Activated T-cell treated with anti-CD3 and anti-CD28 coated beads, Interleukin-2, amount 50 U/mL, for 24 hours (primary cell): ENCODE data around the gene AFTPH.

Source experiments
- DNase-seq: peaks from one replicate; pipeline ENCODE4 v3.0.0-alpha.2; 2020
- H3K27ac Mint-ChIP-seq: 2 replicates; pipeline ENCODE4 v1.8.0; 2020; ENCODE audit warnings: mild to moderate bottlenecking, mixed read lengths
- H3K27me3 Mint-ChIP-seq: 2 replicates; pipeline ENCODE4 v1.8.0; 2020; ENCODE audit warnings: mixed read lengths
- H3K36me3 Mint-ChIP-seq: 2 replicates; pipeline ENCODE4 v1.8.0; 2020; ENCODE audit warnings: low read depth, mixed read lengths
- H3K4me1 Mint-ChIP-seq: 2 replicates; pipeline ENCODE4 v1.8.0; 2020; ENCODE audit warnings: low read depth, mixed read lengths
- H3K4me3 Mint-ChIP-seq: 2 replicates; pipeline ENCODE4 v1.8.0; 2020; ENCODE audit warnings: mild to moderate bottlenecking, moderate library complexity, mixed read lengths
- H3K9me3 Mint-ChIP-seq: 2 replicates; pipeline ENCODE4 v1.8.0; 2020; ENCODE audit warnings: mixed read lengths

AFTPH gene

DNA sequence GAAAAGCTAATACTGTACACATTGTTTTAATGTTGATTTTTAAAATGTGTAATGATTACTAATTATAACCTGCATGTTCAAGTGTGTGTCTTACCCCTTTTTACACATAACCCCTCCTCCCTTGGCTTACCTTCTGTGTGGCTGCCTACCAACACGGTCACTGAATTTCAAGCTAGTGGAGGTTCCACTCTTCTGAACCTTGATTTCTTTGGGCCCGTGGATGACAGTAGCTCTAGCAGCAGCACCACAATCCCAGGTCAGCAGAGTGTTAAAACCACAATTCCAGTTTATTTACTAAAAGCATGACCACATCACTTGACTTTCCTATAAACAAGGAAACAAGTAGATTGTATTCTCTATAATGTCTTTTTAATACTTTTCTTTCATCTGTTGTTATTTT, 56.9 kb downstream of the AFTPH start:
- Mint-ChIP-seq H3K27me3 (no peaks in the 10 kb centered on the region), H3K4me3 (no peak overlapping the region), H3K36me3 (peaks cover 77% of the 10 kb centered on the region), H3K9me3 (no peaks in the 10 kb centered on the region), H3K4me1 (no peaks in the 10 kb centered on the region), H3K27ac (no peak overlapping the region)
- no peak for DNase-seq

DNA sequence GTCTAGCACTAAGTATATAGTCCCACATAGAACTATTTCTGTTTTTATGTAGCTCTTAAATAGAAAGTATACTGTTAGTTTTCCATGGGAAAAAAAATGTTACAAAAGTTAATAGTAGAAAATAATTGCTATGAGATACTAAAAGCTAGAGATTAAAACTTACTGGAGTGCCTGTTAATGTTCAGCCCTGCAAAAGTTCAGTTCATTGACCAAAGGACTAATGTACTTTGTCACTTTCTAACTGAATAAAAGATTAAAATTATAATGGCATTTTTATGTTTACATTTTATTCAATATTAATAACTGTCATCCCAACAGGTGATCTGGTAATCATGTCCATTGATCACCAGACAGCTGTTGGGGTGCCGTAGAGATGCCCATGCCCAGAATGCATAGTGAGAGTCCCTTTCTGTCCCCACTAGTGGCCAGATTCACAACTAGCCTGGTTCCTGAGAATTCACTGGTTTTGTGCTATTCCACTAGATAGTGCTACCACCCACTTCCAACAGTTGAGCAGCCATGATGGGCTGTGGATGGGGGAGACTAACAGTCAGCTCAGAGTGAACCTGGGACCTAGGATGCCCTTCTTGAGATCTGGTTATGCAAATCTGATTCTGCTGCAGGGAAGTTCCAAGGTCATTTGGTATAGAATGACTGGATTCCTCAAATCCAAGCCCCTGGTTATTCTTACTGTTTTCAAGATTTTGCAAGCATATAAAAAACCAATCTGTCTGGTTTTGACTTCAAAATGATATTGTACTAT, 57.8 kb downstream of the AFTPH start:
- Mint-ChIP-seq H3K27ac (no peak overlapping the region), H3K27me3 (no peaks in the 10 kb centered on the region), H3K9me3 (no peaks in the 10 kb centered on the region), H3K36me3 (peaks cover 75% of the 10 kb centered on the region), H3K4me1 (peaks cover 3% of the 10 kb centered on the region), H3K4me3 (no peak overlapping the region)
- no peak for DNase-seq

DNA sequence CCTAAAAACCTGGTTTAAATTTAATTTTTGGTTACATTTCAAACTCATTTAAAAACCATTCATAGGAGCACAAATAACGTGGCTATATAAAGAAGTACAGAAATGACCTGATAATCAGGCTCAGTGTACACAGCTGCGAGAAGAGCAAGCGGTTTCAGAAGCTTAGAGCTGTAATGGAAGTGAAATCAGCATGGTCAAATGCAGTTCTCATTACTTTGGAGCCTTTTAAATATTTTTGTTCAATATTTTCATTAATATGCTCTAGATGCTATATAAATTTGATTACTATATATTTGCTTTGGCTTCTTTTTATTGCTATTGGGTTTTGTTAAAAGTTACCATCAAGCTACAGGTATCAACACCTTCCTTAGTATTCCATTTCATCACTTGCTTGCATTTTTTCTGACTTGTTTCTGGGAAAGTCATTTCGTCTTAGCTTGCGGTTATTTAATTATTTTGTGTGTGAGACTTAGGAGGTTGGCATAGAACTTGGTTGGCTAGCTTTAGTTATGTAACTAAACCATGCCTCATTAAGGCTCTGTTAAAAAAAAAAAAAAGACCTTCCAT, 58.7 kb downstream of the AFTPH start:
- Mint-ChIP-seq H3K4me3 (no peak overlapping the region), H3K36me3 (peaks cover 76% of the 10 kb centered on the region), H3K27me3 (no peaks in the 10 kb centered on the region), H3K27ac (no peak overlapping the region), H3K4me1 (peaks cover 3% of the 10 kb centered on the region), H3K9me3 (no peaks in the 10 kb centered on the region)
- no peak for DNase-seq

DNA sequence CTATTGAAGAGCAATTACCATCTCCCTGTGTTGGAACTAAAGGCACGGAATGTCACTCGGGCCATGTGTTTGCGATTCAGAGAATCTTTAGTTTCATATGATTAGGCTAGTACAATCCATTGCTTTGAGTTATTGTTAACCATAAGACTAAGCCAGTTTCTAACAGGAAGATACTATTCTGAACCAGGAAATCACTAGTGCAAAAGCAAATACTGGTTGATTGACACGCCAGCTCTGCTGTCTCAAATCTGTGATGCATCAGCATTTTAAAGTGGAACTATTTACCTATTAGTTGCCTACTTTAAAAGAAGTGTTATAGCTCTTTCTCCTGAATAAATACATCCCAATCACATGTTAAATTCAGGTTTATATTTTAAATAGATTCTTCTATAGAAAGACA, 61.9 kb downstream of the AFTPH start:
- Mint-ChIP-seq H3K9me3 (no peaks in the 10 kb centered on the region), H3K4me1 (peaks cover 5% of the 10 kb centered on the region), H3K4me3 (no peak overlapping the region), H3K36me3 (peaks cover 75% of the 10 kb centered on the region), H3K27ac (peak overlapping the region; percentile 4), H3K27me3 (no peaks in the 10 kb centered on the region)
- no peak for DNase-seq

DNA sequence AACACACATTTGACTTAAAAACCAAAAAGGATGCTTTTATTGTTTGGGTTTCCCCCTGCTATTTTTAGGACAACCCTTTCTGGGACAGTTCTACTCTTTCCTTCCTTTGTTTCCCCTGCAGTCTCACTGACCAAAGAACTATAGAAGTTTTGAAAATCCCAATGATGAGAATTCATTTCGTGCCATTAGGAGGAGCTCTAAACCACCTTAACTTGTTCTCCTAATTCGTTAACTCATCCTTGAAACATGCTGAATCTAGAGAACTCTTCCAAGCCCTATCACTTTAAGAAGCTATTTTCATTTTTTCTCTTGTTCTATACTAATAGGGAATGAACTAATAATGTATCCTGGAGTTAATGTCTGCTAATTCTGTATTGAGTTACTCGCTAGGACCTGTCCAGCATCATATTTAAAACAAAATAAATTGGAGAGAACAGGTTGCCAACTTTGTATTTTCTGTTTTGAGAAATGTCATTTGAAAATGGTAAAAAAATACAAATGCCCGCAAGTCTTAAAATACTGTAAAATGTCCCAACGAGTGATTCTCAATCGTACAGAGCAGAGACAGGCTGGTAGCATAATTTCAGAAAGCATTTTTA, 62.9 kb downstream of the AFTPH start:
- H3K4me3 Mint-ChIP-seq: no peak overlapping the region
- H3K4me1 Mint-ChIP-seq: peaks cover 13% of the 10 kb centered on the region
- no peaks in the 10 kb centered on the region for H3K27me3 Mint-ChIP-seq
- H3K9me3 Mint-ChIP-seq: no peaks in the 10 kb centered on the region
- H3K36me3 Mint-ChIP-seq: peaks cover 79% of the 10 kb centered on the region
- no peak overlapping the region for H3K27ac Mint-ChIP-seq
- DNase-seq: no peak

DNA sequence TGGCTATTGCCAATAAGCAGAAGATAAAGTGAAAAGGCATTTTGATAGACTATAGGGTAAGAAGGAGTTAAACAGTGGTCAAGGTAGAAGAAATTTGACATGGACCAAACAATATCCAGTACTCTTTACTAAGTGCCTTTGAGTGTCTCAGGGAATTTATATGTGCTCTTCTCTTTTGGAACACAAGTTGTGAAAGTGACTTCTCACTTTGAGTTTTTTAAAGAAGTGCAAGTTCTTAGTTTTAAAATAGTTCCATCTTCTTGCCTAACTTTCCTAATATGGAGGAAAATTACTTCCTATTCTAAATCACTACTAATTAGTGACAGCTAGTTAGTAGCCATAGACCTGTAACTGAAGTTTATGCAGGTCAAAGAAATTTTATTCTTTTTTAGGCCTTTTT, 63.4 kb downstream of the AFTPH start:
- no peak overlapping the region for H3K4me3 Mint-ChIP-seq
- no peak for DNase-seq
- H3K9me3 Mint-ChIP-seq: no peaks in the 10 kb centered on the region
- no peak overlapping the region for H3K27ac Mint-ChIP-seq
- H3K27me3 Mint-ChIP-seq: no peaks in the 10 kb centered on the region
- H3K4me1 Mint-ChIP-seq: peaks cover 17% of the 10 kb centered on the region
- H3K36me3 Mint-ChIP-seq: peaks cover 78% of the 10 kb centered on the region

DNA sequence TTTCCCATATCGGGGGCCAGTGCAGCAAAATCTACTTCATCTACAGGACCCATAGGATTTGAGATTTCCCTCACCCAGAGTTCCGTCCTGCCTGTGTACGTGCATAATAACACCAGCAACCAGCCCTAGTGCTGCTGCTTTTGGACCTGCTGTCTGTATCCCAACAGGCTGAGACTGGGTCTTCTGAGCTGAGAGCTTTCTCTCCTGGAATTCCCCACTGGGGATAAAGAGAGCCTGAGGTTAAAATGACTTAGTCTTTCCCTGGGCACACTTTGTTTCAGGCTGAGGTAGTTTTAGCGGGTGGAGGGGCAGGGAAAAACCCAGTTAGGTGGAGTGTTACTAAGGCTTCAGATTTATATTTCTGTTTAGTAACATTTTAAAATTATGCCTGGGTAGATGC, 67.1 kb downstream of the AFTPH start:
- H3K4me1 Mint-ChIP-seq: peaks cover 28% of the 10 kb centered on the region
- H3K36me3 Mint-ChIP-seq: peaks cover 66% of the 10 kb centered on the region
- H3K27ac Mint-ChIP-seq: peak overlapping the region; percentile 10
- no peaks in the 10 kb centered on the region for H3K27me3 Mint-ChIP-seq
- no peak for DNase-seq
- no peaks in the 10 kb centered on the region for H3K9me3 Mint-ChIP-seq
- no peak overlapping the region for H3K4me3 Mint-ChIP-seq

DNA sequence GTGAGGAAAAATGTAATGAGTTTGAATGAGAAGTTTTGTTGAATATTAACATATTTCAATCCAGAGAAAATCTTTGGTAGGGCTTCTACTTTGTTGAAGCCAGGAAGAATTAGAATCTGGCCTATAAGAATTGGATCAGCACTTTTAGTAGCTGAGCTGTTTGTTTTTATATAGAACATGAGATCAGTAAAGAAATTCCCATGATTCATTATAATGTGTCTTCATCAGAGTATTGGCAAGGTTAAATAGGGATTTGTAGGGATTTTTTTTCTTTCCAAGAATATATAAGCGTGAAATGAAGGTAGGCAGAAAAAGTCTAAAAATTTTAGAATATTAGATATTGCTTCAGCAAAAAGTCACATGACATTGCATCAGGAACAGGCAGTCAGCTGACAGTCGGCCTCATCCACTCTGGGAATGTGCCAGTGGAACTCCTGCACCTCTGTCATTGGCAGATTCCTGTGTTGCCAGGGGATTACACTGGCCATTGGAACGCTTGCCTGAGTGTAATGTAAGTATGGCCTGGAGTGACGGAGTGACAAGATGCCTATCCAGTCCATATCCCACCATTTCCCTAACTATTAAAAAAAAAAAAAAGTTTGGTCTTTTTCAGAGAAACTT, 69.0 kb downstream of the AFTPH start:
- H3K9me3 Mint-ChIP-seq: no peaks in the 10 kb centered on the region
- DNase-seq: no peak
- H3K27me3 Mint-ChIP-seq: no peaks in the 10 kb centered on the region
- H3K4me3 Mint-ChIP-seq: no peak overlapping the region
- H3K36me3 Mint-ChIP-seq: peaks cover 49% of the 10 kb centered on the region
- H3K4me1 Mint-ChIP-seq: peaks cover 24% of the 10 kb centered on the region
- no peak overlapping the region for H3K27ac Mint-ChIP-seq

DNA sequence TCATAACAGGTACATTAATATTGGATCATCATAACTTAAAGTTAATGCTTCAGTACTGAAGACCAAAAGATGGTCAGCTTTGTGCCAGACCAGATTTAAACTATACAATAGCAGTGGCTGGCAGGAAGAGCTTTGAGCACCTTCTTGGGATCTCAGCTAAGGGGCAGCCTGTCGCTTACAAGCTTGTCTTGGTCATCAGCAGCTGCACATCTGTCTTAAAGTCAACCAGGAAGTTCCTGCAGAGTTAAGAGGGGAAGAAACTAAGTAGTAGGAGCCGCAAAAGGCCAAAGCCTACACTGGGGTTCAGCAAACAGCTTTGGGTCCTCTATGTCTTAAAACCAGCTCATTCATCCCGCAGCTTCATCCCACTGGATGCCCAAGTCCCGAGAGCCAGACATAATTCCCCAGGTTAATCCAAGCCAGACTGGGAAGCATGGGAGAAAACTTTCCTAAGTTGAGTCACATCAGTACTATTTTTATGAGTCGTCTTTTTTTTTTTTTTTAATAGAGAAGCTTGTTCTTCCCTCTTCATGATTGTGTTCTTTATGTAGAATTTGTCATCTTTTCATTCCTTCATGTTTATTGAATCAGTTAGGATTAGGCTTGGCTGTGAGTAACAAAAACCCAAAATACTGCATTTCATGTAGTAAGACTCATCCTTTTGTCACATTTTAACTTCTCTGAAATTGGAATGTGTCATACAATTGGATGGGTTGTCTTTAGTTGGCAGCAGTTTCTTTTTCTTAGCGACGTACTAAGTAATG, 70.3 kb downstream of the AFTPH start:
- Mint-ChIP-seq H3K4me1 (peaks cover 26% of the 10 kb centered on the region), H3K9me3 (no peaks in the 10 kb centered on the region), H3K36me3 (peaks cover 37% of the 10 kb centered on the region), H3K4me3 (no peak overlapping the region), H3K27me3 (no peaks in the 10 kb centered on the region), H3K27ac (peak overlapping the region; percentile 49)
- DNase-seq: no peak

DNA sequence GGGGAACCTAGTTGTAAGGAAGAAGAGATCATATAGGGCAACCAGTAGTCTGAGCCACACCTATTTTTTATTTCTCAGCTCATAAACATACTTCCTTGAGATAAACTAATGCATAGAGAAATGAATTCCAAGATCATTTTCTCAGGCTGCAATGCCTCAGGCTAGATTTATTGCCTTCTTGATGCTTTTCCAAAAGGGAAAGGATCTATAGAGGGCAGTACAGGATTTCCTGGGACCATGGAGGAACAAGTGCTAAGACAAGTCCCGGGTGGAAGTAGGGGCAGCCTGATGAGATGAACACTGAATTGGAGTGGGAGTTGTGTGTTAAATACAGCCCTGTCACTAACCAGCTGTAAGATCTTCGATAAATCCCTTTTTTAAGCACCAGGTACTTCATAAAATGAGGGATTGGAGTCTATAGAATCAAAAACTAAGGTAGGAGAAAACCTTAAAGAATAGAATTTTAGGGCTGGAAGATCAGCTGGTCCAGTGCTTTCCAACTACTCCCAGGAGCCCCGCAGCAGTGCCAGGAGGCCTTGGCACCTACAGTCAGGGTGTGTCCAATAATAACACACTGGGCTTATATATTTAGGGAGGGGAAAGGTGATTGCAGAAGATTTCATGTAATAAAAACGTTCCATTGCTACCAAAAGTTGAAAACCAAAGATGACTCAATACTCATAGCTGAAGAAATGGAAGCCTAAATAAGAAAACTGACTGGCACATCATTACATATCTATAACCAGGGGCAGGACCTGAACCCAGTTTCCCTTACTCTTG, 71.5 kb downstream of the AFTPH start:
- Mint-ChIP-seq H3K4me1 (peaks cover 30% of the 10 kb centered on the region), H3K36me3 (peaks cover 27% of the 10 kb centered on the region), H3K4me3 (no peak overlapping the region), H3K27me3 (no peaks in the 10 kb centered on the region), H3K27ac (no peak overlapping the region), H3K9me3 (no peaks in the 10 kb centered on the region)
- no peak for DNase-seq

DNA sequence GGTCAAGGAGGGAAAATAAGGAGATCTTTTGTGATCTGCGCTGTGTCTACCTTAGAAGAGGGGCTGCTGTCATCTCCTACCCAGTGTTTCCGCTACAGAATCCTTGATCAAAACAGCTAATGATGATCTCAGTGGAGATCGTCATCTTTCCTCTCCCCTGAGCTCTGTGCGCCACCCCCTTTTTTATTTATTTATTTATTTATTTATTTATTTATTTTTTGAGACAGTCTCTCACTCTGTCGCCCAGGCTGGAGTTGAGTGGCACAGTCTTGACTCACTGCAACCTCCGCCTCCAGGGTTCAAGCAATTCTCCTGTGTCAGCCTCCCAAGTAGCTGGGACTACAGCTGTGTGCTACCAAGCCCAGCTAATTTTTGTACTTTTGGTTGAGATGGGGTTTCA, 74.1 kb downstream of the AFTPH start:
- H3K4me3 Mint-ChIP-seq: no peak overlapping the region
- H3K9me3 Mint-ChIP-seq: no peaks in the 10 kb centered on the region

DNA sequence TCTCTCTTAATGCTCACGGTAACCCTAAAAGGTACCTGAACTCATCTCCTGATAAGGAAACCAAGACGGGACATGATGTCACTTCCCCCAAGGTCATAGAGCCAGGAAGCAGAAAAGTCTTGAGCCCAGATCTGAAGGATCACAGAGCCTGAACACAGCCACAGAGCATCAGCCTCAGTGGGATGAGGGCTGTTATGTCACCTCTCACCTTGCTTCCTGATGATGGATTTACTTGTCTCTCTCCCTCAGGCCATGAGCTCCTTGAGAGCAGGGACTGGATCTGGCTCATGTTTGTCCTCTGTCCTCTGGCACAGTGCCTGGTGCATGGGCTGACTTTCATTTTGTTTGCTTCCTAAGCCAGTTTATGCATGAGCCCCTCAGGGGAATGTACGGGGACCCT, 75.3 kb downstream of the AFTPH start:
- H3K27me3 Mint-ChIP-seq: no peaks in the 10 kb centered on the region
- H3K9me3 Mint-ChIP-seq: no peaks in the 10 kb centered on the region
- no peak overlapping the region for H3K4me3 Mint-ChIP-seq
- H3K4me1 Mint-ChIP-seq: peaks cover 14% of the 10 kb centered on the region
- no peak for DNase-seq
- H3K27ac Mint-ChIP-seq: no peak overlapping the region
- H3K36me3 Mint-ChIP-seq: no peaks in the 10 kb centered on the region

More for the DNA sequence above, 74.1 kb downstream of the AFTPH start:
- DNase-seq: no peak
- no peaks in the 10 kb centered on the region for H3K27me3 Mint-ChIP-seq
- peaks cover 5% of the 10 kb centered on the region for H3K36me3 Mint-ChIP-seq
- no peak overlapping the region for H3K27ac Mint-ChIP-seq
- peaks cover 17% of the 10 kb centered on the region for H3K4me1 Mint-ChIP-seq

DNA sequence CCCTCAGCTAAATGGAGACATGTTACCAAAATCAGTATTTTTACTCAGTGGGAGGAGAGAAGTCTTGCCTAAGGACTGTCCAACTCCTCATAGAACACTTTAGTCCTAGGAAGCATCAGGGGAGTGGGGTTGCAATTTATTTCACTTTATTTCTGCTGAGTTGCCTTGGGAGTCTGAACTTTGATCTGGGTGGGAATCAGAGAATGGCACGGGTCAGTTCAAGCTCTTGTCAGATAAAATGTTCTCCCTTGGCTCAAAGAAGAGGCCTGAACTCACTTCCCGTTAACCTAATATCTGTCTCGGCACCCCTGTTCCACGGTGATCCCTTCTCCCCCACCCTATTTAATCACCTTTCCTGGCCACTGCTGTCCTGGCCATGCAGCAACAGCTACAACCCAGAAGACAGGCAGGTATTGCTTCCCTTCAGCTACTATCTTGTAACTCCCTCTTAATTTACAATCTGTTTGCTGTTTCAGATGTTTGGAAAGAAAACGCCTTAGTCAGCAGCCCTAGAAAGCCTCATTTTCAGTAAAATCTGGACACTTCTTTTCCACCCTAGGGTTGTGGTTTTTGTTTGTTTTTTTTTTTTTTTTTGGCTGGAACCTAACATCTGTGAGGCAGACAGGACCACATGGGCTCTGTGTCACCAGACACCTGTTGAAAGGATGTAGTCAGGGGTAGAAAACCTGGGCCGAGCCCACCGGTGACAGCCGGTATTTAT, 77.1 kb downstream of the AFTPH start:
- no peak overlapping the region for H3K27ac Mint-ChIP-seq
- no peak overlapping the region for H3K4me3 Mint-ChIP-seq
- peaks cover 12% of the 10 kb centered on the region for H3K4me1 Mint-ChIP-seq

More for the DNA sequence above, 77.1 kb downstream of the AFTPH start:
- H3K36me3 Mint-ChIP-seq: no peaks in the 10 kb centered on the region
- DNase-seq: no peak
- H3K9me3 Mint-ChIP-seq: no peaks in the 10 kb centered on the region
- no peaks in the 10 kb centered on the region for H3K27me3 Mint-ChIP-seq
